Fibroblast of skin of left biceps (primary cell): ENCODE data around the gene CCDC102B.
"Not testable (repeated sequence)": the region's sequence is repeated elsewhere in the genome, so short reads cannot be mapped to it uniquely, and the experiment has no call there.

Experiments used
- DNase-seq, 2 experiments: peaks; one replicate each; pipeline ENCODE4 v3.0.0-alpha.2; 2013; ENCODE audit warnings: low read depth in 2 of 2

CCDC102B gene

DNA sequence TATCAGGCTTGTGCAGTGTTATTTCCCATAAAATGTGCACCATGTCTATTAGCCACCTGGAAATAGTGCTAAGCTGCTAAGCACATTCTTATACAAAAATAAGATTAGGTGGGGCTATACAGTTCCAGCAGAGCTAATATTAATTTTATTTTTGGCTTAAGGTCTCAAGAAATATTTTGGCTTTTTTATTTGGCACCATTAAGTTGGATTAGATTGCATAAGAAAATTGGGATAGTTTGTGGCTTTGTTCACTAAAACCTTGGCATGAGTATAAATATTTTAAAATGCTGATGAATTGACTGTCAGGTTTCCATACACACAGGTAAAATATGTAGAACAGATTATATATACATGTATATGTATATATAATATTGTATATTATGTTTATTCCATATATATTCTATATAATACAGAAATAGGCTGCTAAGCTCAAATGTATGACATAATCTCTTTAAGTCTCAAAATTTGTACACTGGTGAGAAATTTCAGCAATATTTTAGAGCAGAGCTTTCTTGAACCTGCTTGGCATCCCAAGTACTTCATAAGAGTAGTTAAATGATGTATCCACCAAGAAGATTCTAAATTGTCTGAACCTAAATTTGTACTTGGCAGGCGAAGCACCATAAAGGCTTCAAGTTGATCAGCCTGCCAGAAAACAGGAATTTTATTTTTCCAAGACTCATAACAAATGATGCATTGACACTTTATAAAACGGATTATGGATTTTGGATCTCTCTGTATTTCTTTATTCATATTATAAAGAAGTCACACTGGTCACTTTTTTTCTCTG is 32.6 kb downstream of the CCDC102B start:
- no peak for DNase-seq

- no peak for DNase-seq
Observed at GRCh38 chr18:68833756-68834155, 35.9 kb downstream of the CCDC102B start.

DNA sequence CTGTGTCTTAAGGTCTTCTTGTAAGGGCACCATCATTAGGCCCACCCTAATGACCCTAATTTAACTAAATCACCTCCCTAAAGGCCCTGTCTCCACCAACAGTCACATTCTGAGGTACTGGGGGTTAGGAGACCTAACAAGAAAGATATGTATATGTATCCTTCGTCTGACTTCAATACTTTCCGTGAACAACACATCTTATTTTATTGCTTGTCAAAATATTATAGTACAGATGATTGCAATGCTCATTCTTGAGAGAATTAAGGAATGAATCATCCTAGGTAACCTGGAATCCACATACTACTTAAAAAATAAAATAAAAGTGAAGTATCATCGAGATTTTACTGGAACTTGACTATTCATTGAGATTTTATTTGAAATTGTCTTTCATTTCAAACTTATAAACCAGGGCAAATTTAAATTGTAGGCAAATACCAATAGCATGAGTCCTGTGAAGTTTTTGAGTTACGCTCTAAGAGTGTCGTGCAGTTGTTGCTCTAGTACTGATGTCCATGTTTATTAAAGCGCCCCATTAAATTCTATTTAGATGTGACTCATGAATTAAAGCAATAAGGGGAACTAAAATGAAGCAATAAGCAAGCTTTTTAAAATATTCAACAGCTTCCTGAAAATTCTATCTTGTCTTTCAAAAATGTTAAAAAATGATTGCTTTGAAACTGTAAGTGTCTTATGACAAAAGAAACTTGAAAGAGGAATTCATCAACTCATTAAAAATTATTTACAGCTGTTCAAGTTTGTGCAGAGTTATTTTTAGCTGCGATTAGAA is 40.0 kb downstream of the CCDC102B start:
- DNase-seq = peak; percentile 31 to 37

DNA sequence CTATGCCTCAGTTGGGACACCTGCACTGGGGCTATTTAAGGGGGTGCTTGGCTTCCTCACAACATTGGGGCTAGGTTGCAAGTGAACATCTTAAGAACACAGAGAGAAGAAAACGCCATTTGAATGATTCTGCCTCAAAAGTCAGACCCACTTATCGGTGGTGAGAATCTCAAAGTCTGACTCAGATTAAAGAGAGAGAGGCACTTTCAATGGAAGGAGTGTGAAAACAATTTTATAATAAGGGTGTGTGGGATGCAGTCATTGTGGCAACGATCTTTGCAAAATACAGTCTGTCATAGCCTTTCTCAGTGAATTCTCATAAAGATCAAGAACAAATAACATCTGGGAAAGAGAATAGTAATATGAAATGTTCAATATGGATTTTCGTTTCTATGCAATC is 41.8 kb downstream of the CCDC102B start:
- no peak for DNase-seq

GRCh38 chr18:68840554-68841263 is 42.8 kb downstream of the CCDC102B start:
- peak; percentile 86 for DNase-seq

DNA sequence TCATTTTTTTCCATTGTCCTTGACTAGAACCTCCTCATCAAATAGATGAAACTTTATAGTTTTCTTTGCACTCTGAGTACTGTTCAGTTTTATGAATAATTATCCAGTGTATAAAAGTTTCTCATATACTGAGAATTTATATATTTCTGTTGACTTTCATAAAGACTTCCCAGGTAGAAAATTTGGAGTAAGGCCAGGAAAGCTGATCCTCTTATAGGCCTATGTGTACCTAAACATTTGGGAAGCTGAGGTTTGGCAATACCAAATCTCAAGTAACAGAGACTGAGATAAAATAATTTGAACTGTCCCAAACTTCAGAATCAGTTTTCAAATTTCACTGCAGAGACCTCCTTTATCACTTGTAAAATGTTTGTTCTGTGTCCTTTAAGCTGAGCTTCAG is 43.4 kb downstream of the CCDC102B start:
- peak in 1 of 2 experiments; percentile 8 for DNase-seq

DNA sequence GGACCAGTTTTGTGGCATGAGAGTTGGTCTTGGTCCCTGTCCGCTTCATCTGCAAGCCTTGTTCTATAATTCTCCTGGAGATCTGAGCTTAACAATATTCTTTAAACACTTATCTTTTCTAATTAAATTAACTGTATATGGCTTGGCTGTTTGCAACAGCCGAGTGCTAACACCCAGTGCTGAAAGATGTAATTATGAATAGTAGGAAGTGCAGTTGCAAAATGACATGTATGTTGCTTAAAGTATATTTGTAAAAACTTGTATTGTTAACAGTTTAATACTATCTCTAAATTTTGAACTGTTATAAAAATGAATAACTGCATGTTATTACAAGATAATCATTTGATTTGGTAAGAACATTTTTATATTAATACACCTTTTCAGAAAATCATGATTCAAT is 45.1 kb downstream of the CCDC102B start:
- DNase-seq = no peak

- no peak for DNase-seq
Observed at GRCh38 chr18:68843473-68844089, 45.7 kb downstream of the CCDC102B start.

GRCh38 chr18:68847219-68847837 is 49.4 kb downstream of the CCDC102B start:
- no peak for DNase-seq

DNA sequence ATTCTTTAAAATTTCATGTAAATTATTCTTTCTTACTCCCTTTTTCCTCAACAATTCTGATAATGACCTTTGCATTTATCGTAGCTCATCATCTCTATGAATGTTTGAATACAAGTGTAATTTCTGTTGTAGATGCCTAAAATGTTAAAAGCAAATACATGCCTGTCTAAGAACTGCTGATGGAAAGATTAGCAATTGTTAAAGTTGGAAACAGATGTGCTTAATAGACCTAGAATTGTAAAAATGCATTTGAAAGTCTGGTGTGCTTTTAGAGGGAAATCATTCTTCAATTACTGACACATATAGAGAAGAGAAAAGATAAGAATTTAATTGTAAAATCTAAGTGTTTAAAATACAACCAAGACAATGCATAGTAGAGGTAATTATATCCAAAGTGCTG is 50.4 kb downstream of the CCDC102B start:
- DNase-seq = no peak

DNA sequence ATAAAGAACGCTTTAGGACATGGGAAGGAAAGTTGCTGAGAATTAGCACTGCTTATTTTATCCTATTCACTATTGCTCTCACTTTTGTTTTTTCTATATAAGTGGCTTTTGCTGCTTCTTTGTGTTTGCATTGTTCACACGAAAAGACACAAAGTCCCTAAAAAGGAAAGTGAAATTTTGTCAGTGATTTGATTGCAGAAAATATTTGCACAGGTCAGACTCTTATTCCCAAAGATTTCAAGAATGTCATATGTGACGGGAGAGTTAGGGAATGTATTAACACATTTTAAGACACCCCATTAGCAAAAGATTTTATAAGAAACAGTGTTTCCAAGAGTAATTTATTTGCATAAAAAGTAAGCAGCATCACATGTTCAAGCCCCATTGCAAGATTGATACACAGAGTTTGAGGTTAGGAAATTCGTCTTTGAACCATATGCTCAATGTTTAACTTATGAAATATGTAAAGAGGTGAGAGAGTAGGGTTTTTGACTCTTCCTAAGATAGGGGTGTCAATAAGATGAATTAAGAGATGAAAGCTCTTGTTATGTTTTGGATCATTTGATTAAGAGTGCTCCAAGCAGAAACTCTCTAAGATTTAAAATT is 57.0 kb downstream of the CCDC102B start:
- no peak for DNase-seq

GRCh38 chr18:68855491-68855890 is 57.6 kb downstream of the CCDC102B start:
- no peak for DNase-seq

DNA sequence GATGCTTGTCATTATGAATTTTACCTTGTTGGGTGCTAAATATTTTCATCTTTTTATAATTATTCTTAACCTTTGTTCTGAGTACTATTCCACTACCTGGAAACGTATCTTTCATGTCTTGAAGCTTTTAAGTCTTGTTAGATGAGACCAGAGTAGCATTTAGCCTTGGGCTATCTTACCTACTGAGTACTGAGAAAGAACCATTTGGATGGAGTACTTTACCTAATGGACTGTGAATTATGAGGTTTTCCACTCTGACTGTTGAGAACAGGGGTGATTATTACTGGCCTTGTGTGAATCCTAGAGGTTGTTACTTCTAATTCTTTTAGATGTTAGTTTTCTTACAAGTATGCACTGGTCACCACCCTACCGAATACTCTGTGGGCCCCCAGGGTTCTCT is 63.5 kb downstream of the CCDC102B start:
- DNase-seq = no peak

- no peak for DNase-seq
Observed at GRCh38 chr18:68865021-68865420, 67.1 kb downstream of the CCDC102B start.

DNA sequence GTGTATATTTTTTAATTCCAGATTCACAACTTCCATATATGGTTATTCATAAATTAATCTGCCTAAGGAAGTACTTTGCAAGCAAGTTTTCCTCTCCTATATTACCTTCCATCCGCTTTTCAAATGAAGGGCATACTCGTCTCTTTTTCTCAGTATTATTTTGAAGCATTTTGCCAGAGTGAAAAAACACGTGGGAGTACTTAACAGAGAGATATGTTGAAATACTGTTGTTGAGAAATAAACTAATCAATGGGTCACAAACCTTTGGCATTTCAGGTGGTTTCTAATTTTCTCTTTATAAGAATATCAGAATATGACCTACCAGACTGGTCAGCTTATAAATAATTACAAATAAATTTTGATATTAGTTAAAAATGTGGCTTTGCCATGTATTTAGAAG is 67.6 kb downstream of the CCDC102B start:
- no peak for DNase-seq

DNA sequence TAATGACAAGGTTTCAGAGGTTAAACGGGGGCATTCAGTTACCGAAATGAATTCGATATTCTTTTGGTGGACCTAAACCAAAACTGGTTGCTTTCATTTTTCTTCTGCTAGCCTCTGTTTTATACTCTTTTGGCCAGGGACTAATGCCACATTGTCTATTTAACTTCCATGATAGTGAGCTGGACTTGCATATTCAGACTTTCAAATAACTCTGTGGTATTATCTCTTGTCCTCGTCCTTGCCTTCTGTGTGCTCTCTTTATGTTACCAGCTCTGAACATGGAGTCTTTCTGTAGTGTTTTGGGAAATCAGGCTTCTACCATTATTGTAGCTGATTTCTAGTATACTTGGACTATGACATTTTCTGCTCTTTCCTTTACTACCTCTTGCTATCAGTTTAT is 75.1 kb downstream of the CCDC102B start:
- DNase-seq = no peak

DNA sequence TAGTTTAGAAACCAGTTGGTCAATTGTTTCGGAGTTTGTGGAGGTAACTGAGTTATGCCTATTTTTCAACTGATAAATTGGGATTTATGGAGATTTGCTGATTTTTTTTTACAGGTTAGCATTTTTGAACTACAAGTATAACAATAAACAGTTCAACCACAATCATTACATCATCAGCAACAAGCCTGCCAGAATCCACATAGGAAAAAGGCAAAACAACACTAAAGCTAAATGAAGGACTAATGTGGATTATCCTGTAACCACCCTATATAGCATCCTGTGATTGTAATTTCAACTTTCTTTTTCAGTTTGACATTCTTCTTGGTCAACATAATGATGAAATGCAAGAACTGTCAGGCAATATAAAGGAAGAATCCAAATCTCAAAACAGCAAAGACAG is 76.5 kb downstream of the CCDC102B start:
- no peak for DNase-seq

DNA sequence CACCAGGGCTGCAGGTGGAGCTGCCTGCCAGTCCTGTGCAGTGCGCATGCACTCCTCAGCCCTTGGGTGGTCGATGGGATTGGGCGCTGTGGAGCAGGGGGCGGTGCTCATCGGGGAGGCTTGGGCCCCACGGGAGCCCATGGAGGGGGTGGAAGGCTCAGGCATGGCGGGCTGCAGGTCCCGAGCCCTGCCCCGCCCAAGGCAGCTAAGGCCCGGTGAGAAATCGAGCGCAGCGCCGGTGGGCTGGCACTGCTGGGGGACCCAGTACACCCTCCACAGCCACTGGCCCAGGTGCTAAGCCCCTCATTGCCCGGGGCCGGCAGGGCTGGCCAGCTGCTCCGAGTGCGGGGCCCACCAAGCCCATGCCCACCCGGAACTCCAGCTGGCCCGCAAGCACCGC is 82.1 kb downstream of the CCDC102B start:
- not testable (repeated sequence) for DNase-seq

DNA sequence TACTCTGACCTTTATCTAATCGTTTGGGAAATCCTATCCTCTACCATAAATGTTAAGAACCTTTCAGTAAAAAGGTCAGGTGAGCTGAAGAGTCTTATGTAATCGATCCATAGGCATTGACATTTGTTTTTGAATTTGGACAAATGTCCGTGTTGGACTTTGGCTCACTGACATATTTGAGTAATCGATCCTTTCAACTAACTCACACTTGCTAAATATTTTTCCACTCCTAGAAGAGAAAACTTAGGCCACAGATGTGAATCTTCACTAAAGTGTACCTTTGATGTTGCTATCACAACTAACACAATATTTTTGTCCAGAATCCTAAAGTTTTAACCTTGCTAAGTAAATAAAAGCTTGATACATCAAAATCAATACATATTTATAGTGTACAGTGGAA is 89.5 kb downstream of the CCDC102B start:
- no peak for DNase-seq

DNA sequence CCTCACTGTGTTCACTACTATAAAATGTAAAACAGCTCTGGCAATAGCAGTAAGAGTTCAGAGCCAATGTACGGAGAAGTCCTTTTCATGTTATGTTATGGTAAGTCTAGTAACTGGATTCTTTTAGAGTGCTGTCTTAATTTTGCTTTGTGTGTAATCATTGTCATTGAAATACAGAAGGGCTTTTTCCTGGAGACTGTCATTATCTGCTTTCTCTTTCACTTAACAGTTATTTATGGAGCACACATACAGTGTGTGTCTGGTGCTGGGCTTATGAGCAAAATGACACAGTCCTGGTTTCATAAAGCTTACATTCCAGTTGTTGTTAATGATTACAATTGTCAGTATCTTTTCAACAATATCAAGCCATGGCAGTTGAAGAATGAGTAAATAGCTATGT is 95.5 kb downstream of the CCDC102B start:
- no peak for DNase-seq

DNA sequence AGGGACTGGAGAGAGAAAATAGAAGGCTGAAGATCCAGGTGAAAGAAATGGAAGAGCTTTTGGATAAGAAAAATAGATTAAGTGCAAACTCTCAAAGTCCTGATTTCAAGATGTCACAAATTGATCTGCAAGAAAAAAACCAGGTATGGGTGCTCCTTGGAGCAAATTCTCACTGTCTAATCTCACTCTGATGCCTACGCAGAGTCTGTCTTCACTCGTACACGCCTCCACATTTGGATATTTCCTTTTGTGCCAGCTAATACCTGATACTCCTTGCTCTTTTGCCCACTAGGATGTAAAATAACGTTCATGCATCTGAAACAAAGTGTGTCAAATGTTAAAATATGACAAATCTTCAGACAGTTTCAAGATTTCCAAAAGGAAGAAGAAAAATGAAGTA is 99.4 kb downstream of the CCDC102B start:
- no peak for DNase-seq
